Astrocyte of the spinal cord (primary cell): ENCODE measurements around the gene INSC.

Experiments
- DNase-seq: peaks from one replicate; pipeline ENCODE4 v3.0.0; 2011; ENCODE audit warnings: low read depth, low spot score
- H3K4me3 ChIP-seq: 2 replicates; pipeline ENCODE4 v1.5.1; 2011; ENCODE audit warnings: low read depth, mild to moderate bottlenecking, low read length, moderate library complexity
- CTCF ChIP-seq: IDR thresholded peaks from 2 replicates; pipeline ENCODE4 v1.5.1; 2012; ENCODE audit warnings: low read depth, mild to moderate bottlenecking, low read length, inconsistent platforms
- in situ Hi-C: cut with HindIII; loops from 2 replicates; pipeline ENCODE4 v1.10.0; 2017; ENCODE audit warnings: low sequenced_read_pairs

Gene INSC

GRCh38 chr11:15286465-15286864, 171.7 kb downstream of the INSC start:
- in situ Hi-C loops: no loop called here
- TF ChIP-seq CTCF: no peak
- no peak overlapping the region for H3K4me3 ChIP-seq
- DNase-seq: no peak

- TF ChIP-seq CTCF: no peak
- in situ Hi-C loops: no loop called here
- no peak for DNase-seq
- H3K4me3 ChIP-seq: no peak overlapping the region
Observed at GRCh38 chr11:15288863-15289262, 174.1 kb downstream of the INSC start.

- TF ChIP-seq CTCF: no peak
- in situ Hi-C loops: no loop called here
- DNase-seq: no peak
- H3K4me3 ChIP-seq: no peak overlapping the region
Observed at GRCh38 chr11:15289723-15290122, 175.0 kb downstream of the INSC start.

GRCh38 chr11:15291885-15292284, 177.2 kb downstream of the INSC start:
- DNase-seq: no peak
- H3K4me3 ChIP-seq: no peak overlapping the region
- TF ChIP-seq CTCF: no peak
- in situ Hi-C loops: no loop called here

GRCh38 chr11:15293975-15294620, 179.4 kb downstream of the INSC start:
- in situ Hi-C loops: no loop called here
- DNase-seq: no peak
- no peak for TF ChIP-seq CTCF
- H3K4me3 ChIP-seq: no peak overlapping the region

GRCh38 chr11:15295695-15296094, 181.0 kb downstream of the INSC start:
- in situ Hi-C loops: no loop called here
- TF ChIP-seq CTCF: no peak
- no peak for DNase-seq
- no peak overlapping the region for H3K4me3 ChIP-seq
